NCI-H1105 (cell line): ENCODE data around the gene ADAMTSL4.
"Not testable (repeated sequence)": the region's sequence is repeated elsewhere in the genome, so short reads cannot be mapped to it uniquely, and the experiment has no call there.

Experiments used
- DNase-seq: peaks from one replicate; lab custom pipeline; 2025; lab: John Stamatoyannopoulos, UW

Gene ADAMTSL4

GRCh38 chr1:150596095-150596892 is 47.1 kb downstream of the ADAMTSL4 start:
- DNase-seq = no peak

DNA sequence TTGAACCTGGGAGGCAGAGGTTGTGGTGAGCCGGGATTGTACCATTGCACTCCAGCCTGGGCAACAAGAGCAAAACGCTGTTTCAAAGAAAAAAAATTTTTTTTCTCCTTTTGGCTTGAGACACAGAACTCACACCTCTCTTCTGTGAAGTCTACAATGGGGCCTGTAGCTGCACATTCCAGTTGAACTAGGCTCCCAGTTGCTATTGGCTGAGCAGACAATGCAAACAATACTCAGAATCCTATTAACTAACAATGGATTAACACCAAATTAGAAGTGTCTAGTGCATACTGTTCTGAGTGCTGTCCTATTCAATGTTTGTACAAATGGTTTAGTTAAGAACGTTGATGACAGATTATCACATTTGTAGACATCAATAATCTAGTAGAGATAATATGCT is 47.8 kb downstream of the ADAMTSL4 start:
- DNase-seq = no peak

- not testable (repeated sequence) for DNase-seq
These were observed 49.1 kb downstream of the ADAMTSL4 start for GRCh38 chr1:150598346-150598745.

- no peak for DNase-seq
These were observed 52.3 kb downstream of the ADAMTSL4 start for GRCh38 chr1:150601540-150601939.

DNA sequence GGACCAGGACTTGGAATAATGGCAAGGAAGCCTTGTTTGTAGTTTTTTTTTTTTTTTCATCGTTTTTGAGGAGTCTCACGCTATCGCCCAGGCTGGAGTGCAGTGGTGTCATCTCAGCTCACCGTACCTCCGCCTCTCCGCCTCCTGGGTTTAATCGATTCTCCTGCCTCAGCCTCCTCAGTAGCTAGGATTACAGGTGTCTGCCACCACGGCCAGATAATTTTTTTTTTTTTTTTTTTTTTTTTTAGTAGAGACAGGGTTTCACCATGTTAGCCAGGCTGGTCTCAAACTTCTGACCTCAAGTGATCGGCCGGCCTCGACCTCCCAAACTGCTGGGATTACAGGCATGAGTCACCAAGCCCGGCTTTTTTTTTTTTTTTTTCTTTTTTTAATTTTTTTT is 53.2 kb downstream of the ADAMTSL4 start:
- DNase-seq = not testable (repeated sequence)

GRCh38 chr1:150603711-150604110 is 54.5 kb downstream of the ADAMTSL4 start:
- no peak for DNase-seq

DNA sequence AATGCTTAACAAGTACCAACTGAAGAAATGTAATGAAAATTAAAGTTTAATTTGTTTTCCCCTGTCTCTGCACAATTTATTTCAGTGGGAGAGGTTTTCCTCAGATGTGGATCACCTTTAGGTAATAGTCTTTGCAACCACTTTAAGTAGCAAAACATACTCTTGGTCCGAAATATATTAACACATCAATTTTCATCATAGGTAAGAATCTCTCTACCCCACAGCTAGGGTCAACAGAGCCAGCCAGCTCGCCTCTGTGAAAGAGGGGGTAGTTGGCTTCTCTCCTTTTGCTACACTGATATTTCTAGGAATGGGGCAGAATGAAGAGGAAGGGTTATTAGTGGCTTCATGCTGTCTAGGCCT is 55.0 kb downstream of the ADAMTSL4 start:
- no peak for DNase-seq

GRCh38 chr1:150605451-150605731 is 56.2 kb downstream of the ADAMTSL4 start:
- DNase-seq = not testable (repeated sequence)

DNA sequence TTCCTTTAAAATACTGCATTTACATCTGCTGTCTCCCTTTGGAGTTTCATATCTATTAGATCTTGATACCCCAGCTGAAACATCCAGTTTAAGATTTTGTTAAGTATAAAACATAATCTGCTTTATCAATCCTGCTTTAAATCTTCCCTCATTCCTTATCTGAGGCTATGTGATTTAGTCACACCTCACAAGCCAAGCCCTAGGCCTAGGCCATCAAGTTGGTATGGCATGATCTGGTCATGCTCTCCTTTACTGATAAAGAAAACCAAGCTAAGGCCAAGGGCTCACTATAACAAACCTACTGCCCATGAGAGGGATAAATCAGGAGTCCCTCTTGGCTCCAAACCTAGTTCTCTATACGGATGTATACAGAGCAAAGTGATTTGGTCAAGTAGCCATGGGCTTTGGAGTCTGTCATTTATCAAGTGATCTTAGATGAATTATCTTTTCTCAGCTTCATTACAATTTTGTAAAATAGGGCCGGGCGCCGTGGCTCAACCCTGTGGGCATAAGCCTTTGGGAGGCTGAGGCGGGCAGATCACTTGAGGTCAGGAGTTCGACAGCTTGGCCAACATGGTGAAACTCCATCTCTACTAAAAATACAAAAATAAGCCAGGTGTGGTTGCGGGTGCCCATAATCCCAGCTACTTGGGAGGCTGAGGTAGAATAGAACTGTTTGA is 57.4 kb downstream of the ADAMTSL4 start:
- no peak for DNase-seq

- DNase-seq = no peak
These were observed 60.5 kb downstream of the ADAMTSL4 start for GRCh38 chr1:150609732-150610131.
